Subcutaneous abdominal adipose tissue (tissue), 5 donors: ENCODE results near the gene ZCCHC17.
A peak's percentile ranks its signal among the peaks of the same experiment; 100 is the strongest.

Experiments used
- H3K27ac ChIP-seq: one replicate; pipeline ENCODE4 v1.7.0; 2013; ENCODE audit warnings: low read depth, mild to moderate bottlenecking, inconsistent platforms, low read length, moderate library complexity
- H3K27me3 ChIP-seq, 5 donors: one replicate each; pipeline ENCODE4 v1.7.0; 2013; ENCODE audit warnings: low read length in 5 of 5, inconsistent platforms in 1 of 5; ENCODE audit not compliant: control insufficient read depth in 5 of 5, insufficient read depth in 4 of 5
- H3K36me3 ChIP-seq, 5 donors: one replicate each; pipeline ENCODE4 v1.7.0; 2013; ENCODE audit warnings: low read length in 5 of 5; ENCODE audit not compliant: control insufficient read depth in 5 of 5, insufficient read depth in 5 of 5
- H3K4me1 ChIP-seq, 5 donors: one replicate each; pipeline ENCODE4 v1.7.0; 2013; ENCODE audit warnings: low read length in 5 of 5, mild to moderate bottlenecking in 3 of 5, moderate library complexity in 1 of 5; ENCODE audit not compliant: control insufficient read depth in 5 of 5, insufficient read depth in 5 of 5
- H3K4me3 ChIP-seq, 5 donors: one replicate each; pipeline ENCODE4 v1.7.0; 2013; ENCODE audit warnings: low read length in 5 of 5, low read depth in 1 of 5
- H3K9ac ChIP-seq, 5 donors: one replicate each; pipeline ENCODE4 v1.7.0; 2013; ENCODE audit warnings: low read length in 5 of 5, mild to moderate bottlenecking in 4 of 5, moderate library complexity in 3 of 5
- H3K9me3 ChIP-seq, 5 donors: one replicate each; pipeline ENCODE4 v1.7.0; 2013; ENCODE audit warnings: low read length in 5 of 5; ENCODE audit not compliant: control insufficient read depth in 5 of 5
- donor health status: healthy.
- donor health status: healthy.
- donor health status: healthy.
- donor health status: healthy.
- donor health status: healthy.

The ZCCHC17 gene

GRCh38 chr1:31412732-31413404 lies 116.0 kb downstream of the ZCCHC17 start, which contains the start of gene SERINC2:
TSS of gene SERINC2 (plus strand) at chr1:31413213. CDS start at chr1:31413266, 53 bp downstream.
- Histone ChIP-seq H3K27me3 (peaks cover 3 to 31% (median 24%) of the 10 kb centered on the region in 5 donors), H3K27ac (no peak within 1 kb of the TSS), H3K4me1 (peaks cover 0 to 16% (median 12%) of the 10 kb centered on the region in 5 donors), H3K36me3 (no peaks in the 10 kb centered on the region), H3K4me3 (peak within 1 kb of the TSS; percentile 56 to 73 (median 66)), H3K9me3 (no peaks in the 10 kb centered on the region), H3K9ac (peak within 1 kb of the TSS in 4 of 5 donors; percentile 61 to 76 (median 71))

- H3K4me3 ChIP-seq: peak overlapping the region; percentile 56 to 73 (median 66)
- peaks cover 3 to 31% (median 24%) of the 10 kb centered on the region in 5 donors for H3K27me3 ChIP-seq
- peak overlapping the region in 4 of 5 donors; percentile 61 to 76 (median 71) for H3K9ac ChIP-seq
- no peak overlapping the region for H3K27ac ChIP-seq
- no peaks in the 10 kb centered on the region for H3K36me3 ChIP-seq
- H3K4me1 ChIP-seq: peaks cover 0 to 16% (median 12%) of the 10 kb centered on the region in 5 donors
- H3K9me3 ChIP-seq: no peaks in the 10 kb centered on the region
These were observed 116.7 kb downstream of the ZCCHC17 start for GRCh38 chr1:31413405-31414001.
